ENCODE results near the gene OPRPN. TPM values are rescaled to one million over a fixed set of nuclear protein-coding genes. Genes with fewer than 3 reads are reported as not detected.

The OPRPN gene
- total RNA-seq, 1 donor from 2014 or later: not detected

- Mint-ChIP-seq H3K4me1 (peaks cover 8% of the 10 kb centered on the region), H3K4me3 (no peak overlapping the region), H3K36me3 (no peaks in the 10 kb centered on the region), H3K27ac (no peak overlapping the region), H3K9me3 (peaks cover 3% of the 10 kb centered on the region), H3K27me3 (ENCODE audit: low read depth) (peaks cover 3% of the 10 kb centered on the region)
- DNase-seq (ENCODE audit: low spot score in 2 of 2, unreplicated experiment in 2 of 2): no peak
- TF ChIP-seq, protein P1, sequence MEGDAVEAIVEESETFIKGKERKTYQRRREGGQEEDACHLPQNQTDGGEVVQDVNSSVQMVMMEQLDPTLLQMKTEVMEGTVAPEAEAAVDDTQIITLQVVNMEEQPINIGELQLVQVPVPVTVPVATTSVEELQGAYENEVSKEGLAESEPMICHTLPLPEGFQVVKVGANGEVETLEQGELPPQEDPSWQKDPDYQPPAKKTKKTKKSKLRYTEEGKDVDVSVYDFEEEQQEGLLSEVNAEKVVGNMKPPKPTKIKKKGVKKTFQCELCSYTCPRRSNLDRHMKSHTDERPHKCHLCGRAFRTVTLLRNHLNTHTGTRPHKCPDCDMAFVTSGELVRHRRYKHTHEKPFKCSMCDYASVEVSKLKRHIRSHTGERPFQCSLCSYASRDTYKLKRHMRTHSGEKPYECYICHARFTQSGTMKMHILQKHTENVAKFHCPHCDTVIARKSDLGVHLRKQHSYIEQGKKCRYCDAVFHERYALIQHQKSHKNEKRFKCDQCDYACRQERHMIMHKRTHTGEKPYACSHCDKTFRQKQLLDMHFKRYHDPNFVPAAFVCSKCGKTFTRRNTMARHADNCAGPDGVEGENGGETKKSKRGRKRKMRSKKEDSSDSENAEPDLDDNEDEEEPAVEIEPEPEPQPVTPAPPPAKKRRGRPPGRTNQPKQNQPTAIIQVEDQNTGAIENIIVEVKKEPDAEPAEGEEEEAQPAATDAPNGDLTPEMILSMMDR (IDR thresholded peaks at IDR 0.05; ENCODE audit: unreplicated experiment): no peak
These were observed 29.9 kb upstream of the OPRPN start for GRCh38 chr4:70367813-70368212.

DNA sequence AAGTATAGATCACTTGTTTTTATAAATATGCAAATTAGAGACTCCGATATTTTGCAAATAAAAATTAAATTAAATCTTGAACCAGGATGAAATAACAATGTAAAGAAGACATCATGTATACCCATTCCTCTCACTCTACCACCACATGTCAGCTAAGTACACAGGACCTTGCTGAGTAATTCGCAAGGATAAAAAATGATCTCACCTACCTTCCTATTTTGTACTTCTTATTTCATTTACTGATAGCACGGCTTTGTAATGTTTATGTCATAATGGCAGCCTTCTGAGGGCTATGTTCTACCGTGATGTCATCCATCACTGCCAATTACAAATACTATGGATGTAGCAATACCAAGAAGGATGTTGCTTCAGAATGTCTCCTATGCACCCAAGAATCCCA, 25.8 kb upstream of the OPRPN start:
- Mint-ChIP-seq H3K4me1 (no peaks in the 10 kb centered on the region), H3K36me3 (no peaks in the 10 kb centered on the region), H3K27ac (no peak overlapping the region), H3K27me3 (ENCODE audit: low read depth) (peaks cover under 1% of the 10 kb centered on the region), H3K9me3 (peaks cover 14% of the 10 kb centered on the region), H3K4me3 (no peak overlapping the region)
- TF ChIP-seq, protein P1 (IDR thresholded peaks at IDR 0.05; ENCODE audit: unreplicated experiment): no peak
- no peak for DNase-seq (ENCODE audit: low spot score in 2 of 2, unreplicated experiment in 2 of 2)

GRCh38 chr4:70372760-70373159, 25.0 kb upstream of the OPRPN start:
- Mint-ChIP-seq H3K9me3 (peaks cover 14% of the 10 kb centered on the region), H3K4me3 (no peak overlapping the region), H3K36me3 (no peaks in the 10 kb centered on the region), H3K27ac (no peak overlapping the region), H3K27me3 (ENCODE audit: low read depth) (no peaks in the 10 kb centered on the region), H3K4me1 (no peaks in the 10 kb centered on the region)
- no peak for DNase-seq (ENCODE audit: low spot score in 2 of 2, unreplicated experiment in 2 of 2)
- TF ChIP-seq, protein P1 (IDR thresholded peaks at IDR 0.05; ENCODE audit: unreplicated experiment): no peak

GRCh38 chr4:70380578-70380977, 17.2 kb upstream of the OPRPN start:
- no peak for DNase-seq (ENCODE audit: low spot score in 2 of 2, unreplicated experiment in 2 of 2)
- Mint-ChIP-seq H3K27ac (no peak overlapping the region), H3K4me3 (no peak overlapping the region), H3K36me3 (no peaks in the 10 kb centered on the region), H3K9me3 (no peaks in the 10 kb centered on the region), H3K4me1 (peaks cover 3% of the 10 kb centered on the region), H3K27me3 (ENCODE audit: low read depth) (no peaks in the 10 kb centered on the region)
- TF ChIP-seq, protein P1 (IDR thresholded peaks at IDR 0.05; ENCODE audit: unreplicated experiment): no peak

DNA sequence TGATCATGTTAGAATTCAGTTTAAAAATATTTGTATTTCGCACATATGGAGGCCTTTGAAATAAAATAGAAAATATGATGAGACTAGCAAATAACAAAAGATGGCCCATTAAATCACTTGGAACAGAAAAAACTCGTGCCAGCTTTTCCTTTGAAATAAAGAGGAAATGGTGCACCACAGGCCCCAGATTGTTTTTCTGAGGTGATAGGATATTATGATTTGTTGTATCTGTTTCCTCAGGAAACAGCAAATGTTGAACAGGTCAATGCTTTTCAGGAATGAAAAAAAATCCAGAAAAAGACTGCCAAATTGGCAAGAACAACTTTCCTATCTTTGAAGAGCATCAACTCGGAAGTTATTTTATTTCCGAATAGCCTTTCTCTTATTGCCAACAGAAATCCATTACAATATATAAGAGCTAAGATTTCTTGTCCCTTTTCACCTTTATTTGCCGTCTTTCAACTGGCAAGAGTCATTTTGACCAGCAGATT, 15.0 kb upstream of the OPRPN start, which contains the start of gene SMR3B:
Gene SMR3B, plus strand, starts transcription at position 441 of the 491 bp plus-strand sequence. CDS start 1,380 bp downstream, outside the sequence.
- no peaks in the 10 kb centered on the region for H3K36me3 Mint-ChIP-seq
- H3K9me3 Mint-ChIP-seq: no peaks in the 10 kb centered on the region
- DNase-seq (ENCODE audit: low spot score in 2 of 2, unreplicated experiment in 2 of 2): no peak
- peaks cover 3% of the 10 kb centered on the region for H3K4me1 Mint-ChIP-seq
- no peak within 1 kb of the TSS for H3K27ac Mint-ChIP-seq
- H3K27me3 Mint-ChIP-seq (ENCODE audit: low read depth): no peaks in the 10 kb centered on the region
- TF ChIP-seq, protein P1 (IDR thresholded peaks at IDR 0.05; ENCODE audit: unreplicated experiment): no peak
- no peak within 1 kb of the TSS for H3K4me3 Mint-ChIP-seq
